PFSK-1 (cell line): ENCODE measurements around the gene DLGAP1.

Experiments
- FOXP2 ChIP-seq: optimal IDR thresholded peaks from 2 replicates; pipeline ENCODE3; 2011; ENCODE audit warnings: borderline replicate concordance, control low read depth, inconsistent platforms; ENCODE audit not compliant: insufficient read depth; ENCODE audit errors: extremely low read length, extremely low read depth
- POLR2AphosphoS5 ChIP-seq: IDR thresholded peaks from 2 replicates; pipeline ENCODE4 v1.6.1; 2012; ENCODE audit warnings: low read depth, mild to moderate bottlenecking, control low read depth, low read length, moderate library complexity
- REST ChIP-seq, 2 experiments: IDR thresholded peaks; 2 replicates each; pipeline versions ENCODE4 v1.6.1 to v1.8.0; 2011 to 2012; ENCODE audit warnings: low read depth in 2 of 2, low read length in 2 of 2, control low read depth in 1 of 2, inconsistent platforms in 1 of 2, mild to moderate bottlenecking in 1 of 2, moderate library complexity in 1 of 2; ENCODE audit not compliant: insufficient read depth in 1 of 2
- SIN3A ChIP-seq: IDR thresholded peaks from 2 replicates; pipeline ENCODE4 v1.6.1; 2012; ENCODE audit warnings: mild to moderate bottlenecking, low read length, moderate library complexity, borderline replicate concordance; ENCODE audit not compliant: insufficient read depth
- TAF1 ChIP-seq: IDR thresholded peaks from 2 replicates; pipeline ENCODE4 v1.6.1; 2012; ENCODE audit warnings: low read length, control low read depth, borderline replicate concordance; ENCODE audit not compliant: insufficient read depth

Gene DLGAP1

GRCh38 chr18:3878401-3878800 lies 576.7 kb downstream of the DLGAP1 start:
- TF ChIP-seq TAF1 = no peak

GRCh38 chr18:3877678-3878077 lies 577.4 kb downstream of the DLGAP1 start:
- TF ChIP-seq REST (IDR thresholded peaks at IDR 0.05; ENCODE audit: insufficient read depth in 1 of 2, low read depth in 2 of 2, low read length in 2 of 2) (no peak), SIN3A (no peak), TAF1 (no peak), FOXP2 (no peak), POLR2AphosphoS5 (no peak)

GRCh38 chr18:3875961-3876360 lies 579.1 kb downstream of the DLGAP1 start:
- no peak for TF ChIP-seq FOXP2
- no peak for TF ChIP-seq TAF1
- no peak for TF ChIP-seq SIN3A
- no peak for TF ChIP-seq POLR2AphosphoS5

- TF ChIP-seq POLR2AphosphoS5 (no peak), FOXP2 (no peak), SIN3A (no peak), REST (IDR thresholded peaks at IDR 0.05; ENCODE audit: insufficient read depth in 1 of 2, low read depth in 2 of 2, low read length in 2 of 2) (no peak), TAF1 (no peak)
These were observed 579.7 kb downstream of the DLGAP1 start for GRCh38 chr18:3875376-3875775.

- TF ChIP-seq TAF1 (no peak), POLR2AphosphoS5 (no peak), SIN3A (no peak), FOXP2 (no peak), REST (IDR thresholded peaks at IDR 0.05; ENCODE audit: insufficient read depth in 1 of 2, low read depth in 2 of 2, low read length in 2 of 2) (no peak)
These were observed 580.5 kb downstream of the DLGAP1 start for GRCh38 chr18:3874581-3874980.

GRCh38 chr18:3874125-3874524 lies 581.0 kb downstream of the DLGAP1 start:
- no peak for TF ChIP-seq REST (IDR thresholded peaks at IDR 0.05; ENCODE audit: insufficient read depth in 1 of 2, low read depth in 2 of 2, low read length in 2 of 2)
- no peak for TF ChIP-seq TAF1
- peak; percentile 52; the same call in 1 of the 2 replicates for TF ChIP-seq SIN3A
